ENCODE data around the gene CCDC13.

- TF ChIP-seq FOXP4 (CRISPR knock-in tag; IDR thresholded peaks at IDR 0.05) (no peak), SMC3 (IDR thresholded peaks at IDR 0.05; ENCODE audit: low read length) (no peak), ZNF704 (CRISPR knock-in tag; IDR thresholded peaks at IDR 0.05; ENCODE audit: borderline replicate concordance) (no peak), ZNF766 (CRISPR knock-in tag; IDR thresholded peaks at IDR 0.05; ENCODE audit: borderline replicate concordance) (no peak), POLR2A (IDR thresholded peaks at IDR 0.05; ENCODE audit: insufficient read depth in 1 of 2, low read depth in 2 of 2, low read length in 2 of 2) (no peak), CREM (IDR thresholded peaks at IDR 0.05) (no peak), CREM (CRISPR knock-in tag; IDR thresholded peaks at IDR 0.05) (no peak), MYC (CRISPR knock-in tag; IDR thresholded peaks at IDR 0.05; ENCODE audit: borderline replicate concordance) (no peak), ZBTB8A (CRISPR knock-in tag; IDR thresholded peaks at IDR 0.05; ENCODE audit: borderline replicate concordance, low read depth) (no peak), HNRNPH1 (optimal IDR thresholded peaks at IDR 0.05; ENCODE audit: low read depth, low read length) (no peak)
Measured at GRCh38 chr3:42734263-42734860, 38.7 kb downstream of the CCDC13 start.

Measured in HepG2 (cell line).